Right forelimb (tissue), 1 donor: Measurements from ENCODE around the gene GFM1.

Experiments
- DNase-seq: peaks from one replicate; pipeline ENCODE4 v3.0.0-alpha.2; 2018

Gene GFM1

GRCh38 chr3:158644345-158644908 is at the start of gene GFM1:
Gene GFM1, plus strand, starts transcription at chr3:158644527. Its CDS starts 108 bp downstream, at chr3:158644635.
- peak; percentile 93 for DNase-seq

GRCh38 chr3:158600787-158601186 is 43.5 kb upstream of the GFM1 start:
- DNase-seq = no peak

- DNase-seq = no peak
These were observed 42.1 kb upstream of the GFM1 start for GRCh38 chr3:158602227-158602626.

- no peak for DNase-seq
These were observed 26.1 kb upstream of the GFM1 start for GRCh38 chr3:158617982-158618875.

- DNase-seq = no peak
These were observed 18.4 kb upstream of the GFM1 start for GRCh38 chr3:158625881-158626280.

- no peak for DNase-seq
These were observed 12.3 kb upstream of the GFM1 start for GRCh38 chr3:158631981-158632380.

- DNase-seq = no peak
These were observed 3.7 kb upstream of the GFM1 start for GRCh38 chr3:158640646-158641045.

- no peak for DNase-seq
These were observed 2.3 kb upstream of the GFM1 start for GRCh38 chr3:158642005-158642404.

- DNase-seq = no peak
These were observed 1.7 kb upstream of the GFM1 start for GRCh38 chr3:158642474-158643210.

- DNase-seq = no peak
These were observed 5.5 kb downstream of the GFM1 start for GRCh38 chr3:158649791-158650190.

- no peak for DNase-seq
These were observed 6.9 kb downstream of the GFM1 start for GRCh38 chr3:158651192-158651591.

- DNase-seq = no peak
These were observed 8.1 kb downstream of the GFM1 start for GRCh38 chr3:158652463-158652862.

GRCh38 chr3:158658889-158659288 is 14.6 kb downstream of the GFM1 start:
- DNase-seq = no peak

GRCh38 chr3:158659454-158660237 is 15.3 kb downstream of the GFM1 start:
- DNase-seq = no peak

GRCh38 chr3:158660711-158661110 is 16.4 kb downstream of the GFM1 start:
- no peak for DNase-seq

- DNase-seq = no peak
These were observed 18.9 kb downstream of the GFM1 start for GRCh38 chr3:158663246-158663645.

- DNase-seq = no peak
These were observed 19.5 kb downstream of the GFM1 start for GRCh38 chr3:158663832-158664231.

- DNase-seq = no peak
These were observed 22.1 kb downstream of the GFM1 start for GRCh38 chr3:158666416-158666815.

- no peak for DNase-seq
These were observed 24.2 kb downstream of the GFM1 start for GRCh38 chr3:158668506-158668905.

- DNase-seq = no peak
These were observed 27.5 kb downstream of the GFM1 start for GRCh38 chr3:158671821-158672214.

- peak; percentile 82 for DNase-seq
These were observed 28.2 kb downstream of the GFM1 start, which contains the start of gene LXN for GRCh38 chr3:158672215-158673176. Gene LXN, minus strand, starts transcription at chr3:158672648. Its CDS starts 170 bp downstream, at chr3:158672478.

- no peak for DNase-seq
These were observed 34.4 kb downstream of the GFM1 start for GRCh38 chr3:158678687-158679086.
